H9 (cell line): ENCODE results near the gene RBM33. TPM values are rescaled to one million over a fixed set of nuclear protein-coding genes. Genes with fewer than 3 reads are reported as not detected.

Source experiments
- DNase-seq: peaks from one replicate; pipeline ENCODE4 v3.0.0-alpha.2; 2017
- H2AFZ ChIP-seq: one replicate; pipeline ENCODE4 v1.6.1; 2013; ENCODE audit warnings: mild to moderate bottlenecking, low read length, control low read depth, moderate library complexity
- H2AK5ac ChIP-seq: 2 replicates; pipeline ENCODE4 v1.6.1; 2013; ENCODE audit warnings: low read length, control low read depth, mixed read lengths; ENCODE audit not compliant: insufficient read length
- H2BK120ac ChIP-seq: one replicate; pipeline ENCODE4 v1.6.1; 2013; ENCODE audit warnings: low read depth, mild to moderate bottlenecking, low read length, control low read depth, inconsistent platforms; ENCODE audit not compliant: poor library complexity, severe bottlenecking
- H2BK12ac ChIP-seq: 2 replicates; pipeline ENCODE4 v1.6.1; 2013; ENCODE audit warnings: low read length, control low read depth, mixed read lengths, low read depth; ENCODE audit not compliant: insufficient read length
- H2BK15ac ChIP-seq: 2 replicates; pipeline ENCODE4 v1.6.1; 2013; ENCODE audit warnings: low read depth, low read length, control low read depth
- H2BK20ac ChIP-seq: one replicate; pipeline ENCODE4 v1.6.1; 2013; ENCODE audit warnings: low read depth, mild to moderate bottlenecking, low read length, control low read depth, inconsistent platforms; ENCODE audit not compliant: poor library complexity, severe bottlenecking
- H2BK5ac ChIP-seq: 2 replicates; pipeline ENCODE4 v1.6.1; 2013; ENCODE audit warnings: low read length, control low read depth, mixed read lengths; ENCODE audit not compliant: insufficient read length
- H3K14ac ChIP-seq: 2 replicates; pipeline ENCODE4 v1.6.1; 2013; ENCODE audit warnings: low read length, control low read depth; ENCODE audit not compliant: insufficient read depth
- H3K18ac ChIP-seq: 2 replicates; pipeline ENCODE4 v1.6.1; 2013; ENCODE audit warnings: low read depth, mild to moderate bottlenecking, mixed read lengths, low read length, control low read depth; ENCODE audit not compliant: insufficient read length
- H3K23ac ChIP-seq: 2 replicates; pipeline ENCODE4 v1.6.1; 2013; ENCODE audit warnings: low read length, control low read depth, mixed read lengths, low read depth; ENCODE audit not compliant: insufficient read length
- H3K23me2 ChIP-seq: 2 replicates; pipeline ENCODE4 v1.6.1; 2013; ENCODE audit warnings: low read depth, mild to moderate bottlenecking, mixed read lengths, low read length, control low read depth; ENCODE audit not compliant: insufficient read length, poor library complexity, severe bottlenecking
- H3K27ac ChIP-seq: 2 replicates; pipeline ENCODE4 v1.5.1; 2013; ENCODE audit warnings: low read length, control low read depth, mixed read lengths, low read depth; ENCODE audit not compliant: insufficient read length
- H3K27me3 ChIP-seq: 2 replicates; pipeline ENCODE4 v1.6.1; 2013; ENCODE audit warnings: low read length, control low read depth, inconsistent platforms; ENCODE audit not compliant: insufficient read depth
- H3K4ac ChIP-seq: 2 replicates; pipeline ENCODE4 v1.6.1; 2013; ENCODE audit warnings: low read depth, mild to moderate bottlenecking, control low read depth, inconsistent platforms, low read length, moderate library complexity
- H3K4me1 ChIP-seq: 2 replicates; pipeline ENCODE4 v1.6.1; 2013; ENCODE audit warnings: low read length, control low read depth, inconsistent platforms; ENCODE audit not compliant: insufficient read depth
- H3K4me2 ChIP-seq: 2 replicates; pipeline ENCODE4 v1.6.1; 2013; ENCODE audit warnings: low read length, control low read depth, mixed read lengths; ENCODE audit not compliant: insufficient read length, insufficient read depth
- H3K56ac ChIP-seq: 2 replicates; pipeline ENCODE4 v1.6.1; 2013; ENCODE audit warnings: low read depth, mild to moderate bottlenecking, mixed read lengths, low read length, control low read depth; ENCODE audit not compliant: insufficient read length
- H3K79me1 ChIP-seq: 2 replicates; pipeline ENCODE4 v1.6.1; 2013; ENCODE audit warnings: low read depth, mild to moderate bottlenecking, moderate library complexity, low read length, control low read depth, inconsistent platforms; ENCODE audit not compliant: insufficient read depth, poor library complexity, severe bottlenecking
- H3K79me2 ChIP-seq: 2 replicates; pipeline ENCODE4 v1.6.1; 2013; ENCODE audit warnings: low read length, control low read depth, inconsistent platforms; ENCODE audit not compliant: insufficient read depth
- H3K9ac ChIP-seq: 2 replicates; pipeline ENCODE4 v1.6.1; 2013; ENCODE audit warnings: low read length, control low read depth, mixed read lengths; ENCODE audit not compliant: insufficient read length; ENCODE audit errors: extremely low read depth
- H3K9me3 ChIP-seq: one replicate; pipeline ENCODE4 v1.6.1; 2013; ENCODE audit warnings: low read depth, low read length, inconsistent platforms; ENCODE audit not compliant: control insufficient read depth
- H3T11ph ChIP-seq: one replicate; pipeline ENCODE4 v1.6.1; 2013; ENCODE audit warnings: mild to moderate bottlenecking, low read length, control low read depth, inconsistent platforms
- H4K20me1 ChIP-seq: one replicate; pipeline ENCODE4 v1.6.1; 2013; ENCODE audit not compliant: control insufficient read depth, insufficient read length, insufficient read depth
- H4K5ac ChIP-seq: 2 replicates; pipeline ENCODE4 v1.6.1; 2013; ENCODE audit warnings: low read depth, mild to moderate bottlenecking, mixed read lengths, low read length, control low read depth; ENCODE audit not compliant: insufficient read length
- H4K8ac ChIP-seq: replicated peaks from 2 replicates; pipeline ENCODE4 v1.6.1; 2013; ENCODE audit warnings: low read length, control low read depth, mixed read lengths, low read depth; ENCODE audit not compliant: insufficient read length
- H4K91ac ChIP-seq: 2 replicates; pipeline ENCODE4 v1.6.1; 2013; ENCODE audit warnings: low read depth, mild to moderate bottlenecking, moderate library complexity, mixed read lengths, low read length, control low read depth; ENCODE audit not compliant: insufficient read length
- H3K27ac Mint-ChIP-seq, 3 experiments: 2 replicates in 2 of 3; 3 replicates in 1 of 3; pipeline ENCODE4 v1.8.0; 2020 to 2021; ENCODE audit warnings: mixed read lengths in 3 of 3, mild to moderate bottlenecking in 1 of 3, moderate library complexity in 1 of 3
- H3K27me3 Mint-ChIP-seq: 2 replicates; pipeline ENCODE4 v1.8.0; 2021; ENCODE audit warnings: low read depth, mild to moderate bottlenecking, moderate library complexity, mixed read lengths
- H3K36me3 Mint-ChIP-seq, 3 experiments: 2 replicates in 2 of 3; 3 replicates in 1 of 3; pipeline ENCODE4 v1.8.0; 2020 to 2021; ENCODE audit warnings: low read depth in 3 of 3, mixed read lengths in 3 of 3; ENCODE audit not compliant: insufficient read depth in 1 of 3
- H3K4me1 Mint-ChIP-seq, 2 experiments: 2 replicates each; pipeline ENCODE4 v1.8.0; 2020; ENCODE audit warnings: mixed read lengths in 2 of 2
- H3K4me3 Mint-ChIP-seq, 2 experiments: 2 replicates in 1 of 2; 3 replicates in 1 of 2; pipeline ENCODE4 v1.8.0; 2020 to 2021; ENCODE audit warnings: mild to moderate bottlenecking in 2 of 2, mixed read lengths in 2 of 2, moderate library complexity in 1 of 2
- H3K9me3 Mint-ChIP-seq, 2 experiments: 2 replicates in 1 of 2; 3 replicates in 1 of 2; pipeline ENCODE4 v1.8.0; 2020; ENCODE audit warnings: mild to moderate bottlenecking in 2 of 2, mixed read lengths in 2 of 2, moderate library complexity in 1 of 2
- CTCF ChIP-seq: fragments of 200-600 bp; sonication (generic); conservative IDR thresholded peaks from 3 replicates; pipeline ENCODE4 v1.8.0; 2021; ENCODE audit warnings: antibody characterized with exemption, mild to moderate bottlenecking
- WGBS: extraction: QIAGEN DNeasy Blood & Tissue Kit; methylation state at CpG from one replicate; pipeline ENCODE4 v1.1.7; 2013; ENCODE audit warnings: missing lambda C conversion rate, low lambda C conversion rate, mixed read lengths; ENCODE audit not compliant: insufficient read length; ENCODE audit errors: extremely low coverage; 5-methylcytosine and 5-hydroxymethylcytosine counted together
- total RNA-seq: library from RNA; stranded (reverse); gene quantifications from 2 replicates; pipeline ENCODE4 v1.2.1, GENCODE V29; 2021

The RBM33 gene
- total RNA-seq, 1 experiment from 2014 or later: 71.3 TPM

GRCh38 chr7:155795401-155795800, 150.9 kb downstream of the RBM33 start:
- Histone ChIP-seq H4K20me1 (no peaks in the 10 kb centered on the region), H3K23ac (no peak overlapping the region), H4K8ac (no peak overlapping the region), H3K27me3 (peaks cover 8% of the 10 kb centered on the region; the same call in 1 of the 2 replicates), H3K9ac (no peak overlapping the region), H3K79me2 (no peaks in the 10 kb centered on the region), H4K91ac (no peak overlapping the region), H3K4ac (no peak overlapping the region), H3K4me1 (no peaks in the 10 kb centered on the region), H3K56ac (no peak overlapping the region), H2AK5ac (no peak overlapping the region), H3K27ac (no peak overlapping the region), H2BK20ac (no peak overlapping the region), H2BK5ac (no peak overlapping the region), H3K79me1 (no peaks in the 10 kb centered on the region), H2BK15ac (no peak overlapping the region), H3K18ac (no peak overlapping the region), H2BK12ac (no peak overlapping the region), H3T11ph (no peak overlapping the region), H2AFZ (no peak overlapping the region), H3K4me2 (no peak overlapping the region), H2BK120ac (no peak overlapping the region), H3K9me3 (no peaks in the 10 kb centered on the region), H3K23me2 (peaks cover 3% of the 10 kb centered on the region), H4K5ac (no peak overlapping the region), H3K14ac (no peak overlapping the region)
- H3K9me3 Mint-ChIP-seq: peaks cover 0 to 7% of the 10 kb centered on the region in 2 experiments; a peak in 3 of 5 replicates
- TF ChIP-seq CTCF: no peak
- H3K4me1 Mint-ChIP-seq: no peaks in the 10 kb centered on the region
- no peak overlapping the region for H3K4me3 Mint-ChIP-seq
- H3K27ac Mint-ChIP-seq: no peak overlapping the region
- DNase-seq: no peak
- H3K36me3 Mint-ChIP-seq: peaks cover 0 to 2% (median 0%) of the 10 kb centered on the region in 3 experiments; a peak in 1 of 7 replicates
- peaks cover 57% of the 10 kb centered on the region for H3K27me3 Mint-ChIP-seq
- WGBS: no CpG with 5 or more reads among the region's 7 CpGs
